GM21390 (cell line): ENCODE data around the gene FKBP2.

Experiments used
- ATAC-seq: cut with Tn5 transposase; IDR thresholded peaks from one replicate; pipeline ENCODE4 v1.9.1; 2021; ENCODE audit not compliant: unreplicated experiment

Gene FKBP2

DNA sequence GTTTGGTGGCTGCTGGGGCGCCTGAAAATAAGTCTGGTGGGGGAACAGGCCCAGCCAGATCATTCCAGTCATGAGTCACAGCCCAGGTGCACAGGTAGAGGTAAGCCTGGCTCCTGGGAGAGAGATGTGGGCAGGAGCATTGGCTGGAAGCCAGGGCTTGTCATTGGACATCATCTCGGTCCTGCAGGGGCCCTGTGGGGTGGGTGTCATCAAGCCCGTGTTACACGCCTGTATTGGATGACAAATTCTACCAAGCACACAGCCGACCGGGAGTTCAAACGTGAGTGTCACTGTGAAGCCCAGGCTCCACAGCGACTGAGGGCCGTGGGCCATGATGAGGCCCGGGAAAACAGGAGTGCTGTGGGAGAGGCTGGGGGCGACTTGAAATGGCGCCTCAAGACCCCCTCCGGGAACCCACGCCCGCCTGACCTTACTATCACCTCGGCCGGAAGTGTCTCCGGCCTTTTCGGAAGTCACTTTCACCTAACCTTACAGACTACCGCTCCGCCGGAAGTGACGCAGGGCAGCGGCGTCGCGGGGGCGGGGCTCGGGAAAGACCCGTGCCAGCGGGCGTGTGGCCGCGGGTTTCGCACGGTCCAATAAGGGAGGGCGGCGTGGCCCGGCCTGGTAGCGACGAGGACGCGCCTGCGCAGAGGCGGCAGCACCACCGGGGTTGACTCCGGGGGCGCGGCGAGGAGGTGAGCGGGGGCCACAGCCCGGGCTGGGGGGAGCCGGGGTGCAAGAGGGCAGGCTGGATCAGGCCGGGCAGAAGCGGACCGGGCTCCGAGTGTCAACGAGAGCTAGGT lies at the start of gene FKBP2:
FKBP2 (plus strand) TSS at position 661 of the 806 bp plus-strand sequence. CDS start 1,293 bp downstream, outside the sequence.
- ATAC-seq = peak; percentile 45

DNA sequence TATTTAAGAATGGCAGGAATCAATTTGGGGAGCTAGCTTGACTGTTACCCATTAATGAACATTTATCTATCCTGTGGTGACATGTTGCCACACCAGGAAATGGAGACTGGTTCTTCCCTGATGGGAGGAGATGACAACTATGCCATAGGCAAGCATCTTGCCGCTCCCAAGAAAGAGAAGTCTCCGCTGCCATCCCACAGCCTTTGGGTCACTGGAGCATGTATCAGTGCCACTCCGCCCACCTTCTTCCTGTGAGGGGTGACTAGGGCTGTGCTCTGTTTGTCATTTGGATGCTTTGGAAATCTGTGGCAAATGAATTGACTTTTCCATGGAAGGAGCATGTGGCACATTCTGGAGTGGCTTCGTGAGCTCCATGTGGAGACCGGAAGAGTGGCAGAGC lies 48.5 kb upstream of the FKBP2 start:
- no peak for ATAC-seq

DNA sequence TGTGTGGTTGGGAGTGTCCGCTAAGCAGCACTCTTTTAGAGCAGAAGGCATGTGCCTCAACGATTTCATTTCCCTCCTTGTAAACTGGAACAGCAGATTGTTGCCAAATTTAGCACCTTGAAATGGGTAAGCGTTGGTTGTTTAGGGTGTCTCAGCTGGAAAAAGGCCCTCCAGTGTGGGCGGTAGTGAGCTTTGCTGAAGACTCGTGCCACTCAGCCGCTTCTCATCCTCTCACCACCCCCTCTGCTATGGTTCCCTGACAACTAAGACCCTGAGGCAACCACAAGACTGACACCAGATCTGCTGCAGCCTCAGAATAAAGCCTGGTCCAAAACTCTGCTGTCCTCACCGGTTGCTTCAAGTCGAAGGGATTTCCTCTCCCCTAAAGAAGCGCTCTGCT lies 44.3 kb upstream of the FKBP2 start:
- ATAC-seq = no peak

DNA sequence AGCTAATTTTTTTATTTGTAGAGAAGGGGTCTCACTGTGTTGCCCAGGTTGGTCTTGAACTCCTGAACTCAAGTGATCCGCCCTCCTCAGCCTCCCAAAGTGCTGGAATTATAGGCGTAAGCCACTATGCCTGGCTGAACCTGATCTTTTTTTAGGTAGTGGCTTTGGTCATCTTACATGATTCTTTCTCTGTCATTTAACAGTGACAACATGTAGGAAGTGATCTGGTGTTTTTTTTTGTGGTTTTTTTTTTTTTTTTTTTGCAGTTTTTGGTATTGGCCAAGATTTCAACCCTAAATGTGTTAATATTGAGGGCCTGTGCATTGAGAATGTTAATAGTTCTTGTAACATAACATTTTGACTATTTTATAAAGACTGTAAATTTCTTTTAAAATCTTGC lies 42.4 kb upstream of the FKBP2 start:
- ATAC-seq = no peak

DNA sequence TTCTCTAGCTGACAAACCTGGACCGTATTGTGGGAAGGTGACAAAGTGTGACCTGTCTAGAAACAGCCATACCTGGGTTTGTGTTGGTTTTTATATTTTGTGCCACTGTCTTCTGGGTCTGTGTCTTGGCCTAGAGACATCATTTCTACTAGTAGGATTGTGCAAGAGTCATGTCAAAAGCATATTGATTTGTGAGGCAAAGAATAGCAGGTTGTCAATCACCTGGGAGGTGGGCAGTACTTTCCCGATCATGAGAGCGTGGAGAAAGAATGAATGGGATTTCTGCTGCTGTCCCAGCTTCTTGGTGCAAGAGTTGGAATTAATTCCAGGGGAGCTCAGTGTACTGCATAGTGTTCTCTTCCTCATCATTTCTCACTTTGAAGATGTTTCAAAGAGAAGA lies 39.4 kb upstream of the FKBP2 start:
- no peak for ATAC-seq

DNA sequence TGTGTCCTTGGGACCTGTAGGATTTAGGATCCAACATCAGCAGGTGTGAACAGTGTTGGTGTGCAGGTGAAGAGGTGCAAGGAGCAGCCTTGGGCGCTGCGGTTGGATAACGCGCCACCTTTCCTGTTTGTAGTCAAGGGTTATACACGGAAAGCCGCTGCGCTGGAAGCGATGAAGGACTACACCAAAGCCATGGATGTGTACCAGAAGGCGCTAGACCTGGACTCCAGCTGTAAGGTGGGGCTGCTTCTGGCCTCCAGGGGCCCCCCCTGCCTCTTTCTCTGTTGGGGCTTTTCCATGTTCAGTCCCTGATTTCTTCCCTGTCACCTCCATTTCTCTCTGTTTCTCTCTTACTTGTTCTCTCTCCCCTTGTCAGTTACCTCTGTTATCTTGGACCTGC lies 37.9 kb upstream of the FKBP2 start:
- ATAC-seq = no peak

DNA sequence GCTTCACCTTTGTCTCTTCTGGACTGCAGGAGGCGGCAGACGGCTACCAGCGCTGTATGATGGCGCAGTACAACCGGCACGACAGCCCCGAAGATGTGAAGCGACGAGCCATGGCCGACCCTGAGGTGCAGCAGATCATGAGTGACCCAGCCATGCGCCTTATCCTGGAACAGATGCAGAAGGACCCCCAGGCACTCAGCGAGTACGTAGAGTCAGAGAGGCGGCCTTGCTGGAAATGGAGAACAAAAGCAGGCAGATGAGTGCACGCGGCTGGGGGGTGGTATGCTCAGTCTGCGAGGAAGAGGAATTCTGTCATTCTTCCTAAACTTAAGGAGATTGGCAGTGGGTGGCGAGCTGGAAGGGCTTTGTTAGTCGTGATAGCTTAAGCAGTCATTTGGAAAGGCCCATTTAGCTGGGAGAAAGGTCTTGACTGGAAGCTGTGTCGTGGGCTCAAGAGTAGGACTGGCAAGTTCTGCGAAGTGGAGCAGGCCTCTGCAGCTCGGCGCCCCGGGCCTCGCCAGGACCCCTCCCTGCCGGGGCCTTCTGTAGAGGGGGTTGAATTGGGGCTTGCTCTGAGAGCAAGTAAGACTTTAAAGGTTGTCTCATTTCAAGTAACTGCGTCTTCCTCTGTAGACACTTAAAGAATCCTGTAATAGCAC lies 37.3 kb upstream of the FKBP2 start:
- no peak for ATAC-seq

DNA sequence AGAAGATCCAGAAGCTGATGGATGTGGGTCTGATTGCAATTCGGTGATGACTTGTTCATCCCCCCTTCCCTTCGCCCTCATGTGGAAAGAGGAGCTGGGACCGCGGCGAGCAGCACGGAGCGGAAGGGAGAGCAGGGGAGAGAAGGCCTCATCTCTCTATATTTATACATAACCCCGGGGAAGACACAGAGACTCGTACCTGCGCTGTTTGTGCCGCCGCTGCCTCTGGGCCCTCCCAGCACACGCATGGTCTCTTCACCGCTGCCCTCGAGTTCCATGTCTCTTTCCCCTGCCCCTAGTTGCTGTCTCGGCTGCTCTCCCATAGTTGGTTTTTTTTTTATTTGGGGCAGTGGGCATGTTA lies 36.8 kb upstream of the FKBP2 start:
- ATAC-seq = no peak

DNA sequence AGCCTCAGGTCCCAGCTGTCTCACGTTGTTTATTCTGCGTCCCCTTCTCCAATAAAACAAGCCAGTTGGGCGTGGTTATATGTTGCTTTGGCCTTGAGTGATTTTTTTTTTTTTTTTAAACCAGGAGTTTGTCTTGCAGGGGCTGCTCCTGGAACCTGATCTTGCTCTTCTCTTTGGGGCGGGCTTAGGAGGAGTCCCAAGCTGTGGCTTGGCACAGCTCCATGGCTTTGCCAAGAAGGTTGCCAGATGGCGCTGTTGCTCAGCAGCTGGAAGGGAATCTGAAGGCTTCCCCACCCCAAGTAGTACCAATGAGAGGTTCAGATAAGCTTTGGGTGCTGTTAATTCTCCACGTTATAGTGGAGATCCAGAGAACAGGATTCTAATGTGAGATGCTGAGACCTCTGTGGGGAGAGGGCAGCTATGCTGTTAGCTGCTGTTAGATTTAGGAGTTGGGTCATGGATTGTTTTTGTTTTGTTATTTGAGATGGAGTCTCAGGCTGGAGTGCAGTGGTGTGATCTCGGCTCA lies 36.4 kb upstream of the FKBP2 start:
- ATAC-seq = no peak

DNA sequence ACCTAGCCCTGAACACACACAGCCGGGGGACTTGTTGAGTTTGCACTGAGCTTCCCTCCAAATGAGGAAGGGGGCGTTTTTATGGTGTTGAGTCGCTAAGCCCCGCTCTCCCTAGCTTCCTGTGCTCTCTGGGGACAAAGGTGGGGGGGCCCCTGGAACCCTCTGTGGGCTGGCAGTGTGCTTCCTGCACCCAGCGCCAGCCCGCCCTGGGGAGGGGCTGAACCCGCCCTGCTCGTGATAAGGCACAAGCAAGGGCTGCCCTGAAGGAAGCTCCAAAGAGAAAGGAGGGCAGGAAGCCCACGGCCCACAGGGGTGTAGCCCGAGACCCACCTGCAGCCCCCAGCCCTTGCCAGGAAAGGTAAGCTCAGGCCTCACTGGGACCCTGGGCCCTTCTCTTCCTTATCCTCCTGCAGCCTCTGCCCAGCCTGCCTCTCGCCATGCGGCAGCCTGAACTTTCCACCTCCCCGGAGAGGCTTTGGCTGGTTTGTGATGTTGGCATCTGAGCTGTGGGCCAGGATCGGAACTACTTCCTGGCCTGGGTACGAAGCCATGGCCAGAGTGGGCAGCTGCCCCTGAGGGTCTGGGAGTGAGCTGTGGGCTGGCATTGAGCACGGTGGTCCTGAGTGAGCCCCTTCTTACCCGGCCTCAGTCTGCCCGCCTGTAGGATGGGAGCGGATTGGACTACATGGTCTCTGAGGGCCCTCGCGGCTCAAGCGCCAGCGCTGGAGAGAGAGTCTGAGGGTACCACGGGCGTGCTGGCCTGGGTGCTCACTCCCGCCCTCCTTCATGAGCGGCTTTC lies 34.2 kb upstream of the FKBP2 start, which contains the start of gene FERMT3:
FERMT3 (plus strand) TSS at position 265 of the 799 bp plus-strand sequence. CDS start 644 bp downstream, outside the sequence.
- peak; percentile 39 for ATAC-seq

DNA sequence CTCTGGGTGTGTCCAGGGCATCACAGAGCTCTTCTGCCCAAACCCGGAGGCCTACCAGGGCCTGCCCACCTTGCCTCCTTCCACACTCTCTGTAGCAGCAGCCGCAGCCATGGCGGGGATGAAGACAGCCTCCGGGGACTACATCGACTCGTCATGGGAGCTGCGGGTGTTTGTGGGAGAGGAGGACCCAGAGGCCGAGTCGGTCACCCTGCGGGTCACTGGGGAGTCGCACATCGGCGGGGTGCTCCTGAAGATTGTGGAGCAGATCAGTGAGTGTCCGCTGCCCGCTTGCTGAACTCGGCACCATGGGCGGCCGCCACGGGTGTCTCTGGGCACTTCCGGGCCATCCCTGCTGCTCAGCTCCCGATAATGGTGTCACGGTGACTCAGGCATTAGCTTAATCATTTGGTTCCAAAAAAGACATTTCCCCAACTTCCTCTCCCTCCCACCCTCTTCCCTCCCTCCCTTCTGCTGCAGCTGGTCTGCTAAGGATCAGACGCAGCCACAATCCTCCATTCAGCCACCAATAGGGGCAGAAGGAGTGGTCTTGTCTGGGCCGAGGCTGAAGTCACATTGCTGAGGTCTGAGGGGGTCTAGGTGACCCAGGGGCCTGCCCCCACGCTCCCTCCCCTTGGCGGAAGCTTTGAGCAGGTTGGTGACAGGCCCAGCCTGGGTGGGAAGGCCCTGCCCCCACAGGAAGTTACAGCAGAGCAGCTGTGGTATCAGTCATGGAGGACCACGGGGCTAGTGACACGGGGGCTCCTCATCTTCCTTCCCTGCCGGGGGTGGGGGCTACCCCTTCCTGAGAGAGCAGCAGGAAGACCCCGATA lies 33.4 kb upstream of the FKBP2 start:
- ATAC-seq = peak; percentile 56

DNA sequence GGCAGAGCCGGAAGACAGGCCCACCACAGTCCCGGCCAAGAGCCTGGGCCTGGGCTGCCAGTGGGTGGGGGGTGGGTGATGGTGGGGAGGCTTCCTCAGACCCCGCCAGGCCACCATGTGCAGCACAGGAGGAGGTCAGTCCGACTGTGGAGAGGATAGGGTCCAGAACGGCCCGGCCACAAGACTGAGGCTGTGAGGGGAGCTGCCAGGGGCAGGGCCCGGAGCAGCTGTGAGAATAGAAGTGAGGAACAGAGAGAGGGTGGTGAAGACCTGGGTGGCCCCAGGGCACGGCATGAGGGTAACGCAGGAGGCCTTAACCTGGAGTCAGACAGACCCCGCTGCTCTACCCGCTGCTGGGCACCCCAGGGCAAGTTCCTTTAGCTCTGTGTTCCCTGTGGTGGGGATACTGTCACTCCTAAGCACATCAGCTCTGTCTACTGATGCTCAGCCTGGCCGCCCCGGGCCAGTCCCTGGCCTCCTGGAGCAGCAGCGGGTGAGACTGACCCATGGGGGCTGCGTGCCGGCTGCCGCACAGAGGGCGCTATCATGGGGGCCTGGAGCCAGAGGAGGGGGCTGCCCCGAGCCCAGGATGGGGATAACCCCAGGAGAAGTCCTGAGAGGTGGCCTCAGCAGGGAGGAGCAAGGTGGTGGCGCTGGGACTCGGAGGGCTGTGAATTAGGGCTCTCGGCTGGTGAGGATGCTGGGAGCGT lies 32.7 kb upstream of the FKBP2 start:
- ATAC-seq = no peak

DNA sequence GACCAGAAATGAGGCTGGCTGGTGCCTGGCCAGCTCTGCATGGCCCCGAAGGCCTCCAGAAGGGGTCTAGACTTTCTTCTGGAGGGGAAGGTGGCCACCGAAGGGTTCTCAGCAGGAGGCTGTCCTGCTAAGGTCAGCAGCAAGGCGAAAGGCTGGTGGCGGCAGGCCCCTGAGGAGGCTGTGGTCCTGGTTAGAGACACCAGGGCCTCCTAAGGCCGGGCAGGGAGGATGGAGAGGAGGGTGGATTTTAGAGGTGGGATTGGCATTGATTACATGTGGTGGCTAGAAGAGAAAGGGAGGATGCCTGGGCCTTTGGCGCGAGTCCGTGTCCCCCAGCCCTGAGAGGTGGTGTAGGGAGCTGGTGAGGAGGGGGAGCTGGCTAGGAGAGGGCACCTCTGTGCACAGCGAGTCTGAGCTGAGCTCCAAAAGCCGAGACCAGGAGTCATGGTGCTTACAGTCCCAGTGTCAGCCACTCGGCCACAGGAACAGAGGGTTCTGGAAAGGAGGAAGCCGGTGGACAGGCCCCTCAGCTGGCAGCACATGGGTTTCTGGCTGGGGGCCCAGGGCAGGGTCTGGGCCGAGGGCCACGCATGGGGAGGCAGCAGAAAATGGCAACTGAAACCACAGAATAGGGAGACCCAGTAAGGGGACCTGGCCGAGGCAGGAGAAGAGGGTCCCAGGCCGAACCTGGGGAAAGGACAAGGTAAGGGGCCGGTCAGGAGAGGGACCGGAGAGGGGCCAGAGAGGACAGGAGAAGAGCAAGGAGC lies 31.9 kb upstream of the FKBP2 start:
- ATAC-seq = no peak

DNA sequence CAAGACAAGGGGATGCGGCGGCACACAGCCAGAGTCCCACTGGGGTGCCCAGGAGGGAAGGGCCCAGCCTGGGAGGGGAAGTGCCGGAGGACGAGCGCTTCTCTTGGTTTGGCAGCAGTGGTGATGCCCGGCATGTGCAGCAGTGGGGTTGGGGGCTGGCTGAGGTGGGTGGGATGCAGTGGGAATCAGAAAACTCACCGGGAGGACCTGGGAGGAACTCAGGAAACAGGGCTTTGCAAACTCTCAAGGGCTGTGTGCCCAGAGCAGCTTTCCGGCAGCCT lies 31.4 kb upstream of the FKBP2 start:
- ATAC-seq = no peak

DNA sequence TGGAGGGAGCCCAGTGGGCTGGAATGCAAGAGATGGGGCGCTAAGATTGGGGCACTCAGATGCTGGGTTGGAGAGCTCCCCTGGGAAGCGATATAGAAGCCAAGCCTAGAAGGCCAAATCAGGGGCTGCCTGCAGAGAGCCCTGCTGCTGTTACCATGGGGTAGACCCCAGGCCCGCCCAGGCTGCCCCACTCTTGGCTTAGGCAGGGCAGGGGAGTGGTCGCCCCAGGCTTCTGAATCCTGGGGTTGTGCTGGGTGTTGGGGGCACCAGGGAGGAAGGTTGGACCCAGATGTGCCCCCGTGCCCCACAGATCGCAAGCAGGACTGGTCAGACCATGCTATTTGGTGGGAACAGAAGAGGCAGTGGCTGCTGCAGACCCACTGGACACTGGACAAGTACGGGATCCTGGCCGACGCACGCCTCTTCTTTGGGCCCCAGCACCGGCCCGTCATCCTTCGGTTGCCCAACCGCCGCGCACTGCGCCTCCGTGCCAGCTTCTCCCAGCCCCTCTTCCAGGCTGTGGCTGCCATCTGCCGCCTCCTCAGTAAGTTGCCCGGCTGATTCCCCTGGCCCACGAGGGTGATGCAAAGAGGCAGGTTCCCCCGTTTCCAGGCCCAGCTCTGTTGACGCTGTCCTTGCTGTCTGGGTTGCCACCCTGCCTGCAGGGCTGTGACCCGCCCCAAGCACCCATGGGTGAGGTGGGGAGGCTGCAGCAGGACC lies 30.4 kb upstream of the FKBP2 start:
- ATAC-seq = no peak

DNA sequence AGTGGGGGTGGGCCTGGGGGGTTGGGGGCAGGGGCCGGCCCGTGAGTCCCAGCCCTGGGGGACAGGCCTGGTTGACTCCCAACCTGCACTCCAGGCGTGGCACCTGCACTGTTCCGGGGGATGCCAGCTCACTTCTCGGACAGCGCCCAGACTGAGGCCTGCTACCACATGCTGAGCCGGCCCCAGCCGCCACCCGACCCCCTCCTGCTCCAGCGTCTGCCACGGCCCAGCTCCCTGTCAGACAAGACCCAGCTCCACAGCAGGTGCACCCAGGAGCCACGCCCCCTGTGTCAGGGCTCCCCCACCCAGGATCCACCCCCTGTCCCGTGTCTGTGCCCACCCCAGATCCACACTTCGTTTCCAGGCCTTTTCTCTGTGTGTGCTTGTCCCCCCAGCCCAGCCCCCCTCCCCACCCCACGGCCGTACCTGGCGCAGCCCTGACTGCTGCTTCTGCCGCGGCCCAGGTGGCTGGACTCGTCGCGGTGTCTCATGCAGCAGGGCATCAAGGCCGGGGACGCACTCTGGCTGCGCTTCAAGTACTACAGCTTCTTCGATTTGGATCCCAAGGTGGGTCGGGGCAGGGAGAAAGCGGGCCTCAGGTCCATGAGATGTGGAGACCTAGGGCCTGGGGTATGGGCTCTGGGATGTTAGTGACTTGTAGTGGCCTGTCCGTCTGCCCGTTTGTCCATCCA lies 29.6 kb upstream of the FKBP2 start:
- ATAC-seq = no peak

DNA sequence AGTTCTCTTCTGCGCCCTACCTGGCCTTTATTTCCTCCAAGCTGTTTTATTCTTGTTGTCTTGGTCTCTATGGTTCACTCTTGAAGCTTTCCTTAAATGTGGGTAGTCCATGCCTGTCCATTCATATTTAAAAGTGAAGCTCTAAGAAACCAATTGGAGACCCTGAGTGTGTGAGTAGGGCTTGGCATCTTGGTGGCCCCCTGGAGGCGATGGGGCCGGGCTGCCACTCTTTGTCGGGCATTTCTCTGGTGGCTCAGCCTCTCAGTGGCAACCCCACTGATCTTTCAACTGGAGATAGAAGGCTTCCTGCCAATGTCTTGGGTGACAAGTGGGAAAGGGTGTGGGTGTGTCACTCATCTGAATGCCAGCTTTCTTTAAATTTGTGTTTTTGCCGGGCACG lies 24.0 kb upstream of the FKBP2 start:
- no peak for ATAC-seq

DNA sequence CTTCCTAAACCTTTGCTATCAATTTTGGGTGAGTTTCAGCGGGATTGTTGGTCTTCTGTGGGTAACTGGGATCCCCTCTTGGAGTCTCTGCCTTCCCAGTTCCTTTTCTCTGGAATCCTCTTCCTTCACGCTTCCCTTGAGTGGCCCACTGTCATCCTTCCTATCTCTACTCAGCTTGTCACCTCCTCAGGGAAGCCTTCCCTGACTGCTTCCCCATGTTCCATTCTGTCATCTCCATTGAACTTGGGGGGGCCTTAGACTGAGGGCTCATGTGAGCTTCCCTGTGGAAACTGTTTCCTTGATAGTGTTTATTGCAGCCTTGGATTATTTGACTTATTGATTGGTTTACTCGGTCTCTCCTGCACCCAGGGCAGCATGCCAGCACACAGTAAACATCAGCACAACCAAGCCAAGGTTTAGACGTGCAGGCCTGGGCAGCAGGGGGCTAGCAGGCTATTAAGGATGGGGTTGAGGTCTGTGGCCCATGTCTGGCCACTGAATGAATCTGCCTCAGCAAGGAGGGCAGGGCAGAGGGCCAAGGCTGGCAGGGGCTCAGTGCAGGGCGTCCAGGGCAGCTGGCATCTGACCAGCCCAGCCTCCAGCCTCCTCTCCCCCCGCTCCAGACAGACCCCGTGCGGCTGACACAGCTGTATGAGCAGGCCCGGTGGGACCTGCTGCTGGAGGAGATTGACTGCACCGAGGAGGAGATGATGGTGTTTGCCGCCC lies 22.1 kb upstream of the FKBP2 start:
- ATAC-seq = no peak
